ENCODE data around the gene CTU2.

GRCh38 chr16:88695753-88696152 is 10.6 kb upstream of the CTU2 start:
- no peak for TF ChIP-seq CTCF (IDR thresholded peaks at IDR 0.05; ENCODE audit: poor library complexity)
- no peak for TF ChIP-seq EZH2 (IDR thresholded peaks at IDR 0.05; ENCODE audit: borderline replicate concordance)
- TF ChIP-seq EZH2phosphoT487 (IDR thresholded peaks at IDR 0.05; ENCODE audit: low read depth, severe bottlenecking, unreplicated experiment) = no peak

Data from hepatocyte (in vitro differentiated cells).